ENCODE measurements around the gene SFXN5. TPM values are rescaled to one million over a fixed set of nuclear protein-coding genes. Genes with fewer than 3 reads are reported as not detected.
A peak's percentile ranks its signal among the peaks of the same experiment; 100 is the strongest.

SFXN5 gene
- total and polyA plus RNA-seq, 2 of the 4 experiments (the other 2 are of a cell fraction), result 8.6 to 17.0 TPM

GRCh38 chr2:73110168-73111072 is 38.9 kb upstream of the SFXN5 start:
- H3K36me3 ChIP-seq (ENCODE audit: control insufficient read depth, insufficient read depth, low read length), result peaks cover 2% of the 10 kb centered on the region; the same call in 1 of the 2 replicates
- H2AK9ac ChIP-seq (replicated peaks; ENCODE audit: low read depth, low read length, poor library complexity), result peak overlapping the region; percentile 84
- no peaks in the 10 kb centered on the region for H3K9me3 ChIP-seq (ENCODE audit: control insufficient read depth, insufficient read depth, low read length)
- H2BK20ac ChIP-seq (ENCODE audit: low read depth, low read length), result no peak overlapping the region
- H3K79me1 ChIP-seq (ENCODE audit: low read depth in 1 of 2, low read length in 2 of 2), result peaks cover 7 to 63% of the 10 kb centered on the region in 2 experiments; a peak in 3 of 4 replicates
- H3K4me2 ChIP-seq (ENCODE audit: low read depth, low read length), result peak overlapping the region; percentile 95
- in situ Hi-C loops (cut with MboI; ENCODE audit: low sequenced_read_pairs), result no loop called here
- no CpG with 5 or more reads among the region's 4 CpGs for WGBS, 2 experiments (ENCODE audit: extremely low coverage in 2 of 2, insufficient read length in 1 of 2)
- peak; percentile 52 for DNase-seq
- no peak overlapping the region for H4K5ac ChIP-seq (ENCODE audit: low read depth, low read length)
- peak overlapping the region; percentile 45 for H4K91ac ChIP-seq (ENCODE audit: insufficient read depth, low read depth, low read length)
- peaks cover 35% of the 10 kb centered on the region for H3K4me1 ChIP-seq (ENCODE audit: control insufficient read depth, insufficient read depth, low read length)
- H3K14ac ChIP-seq (replicated peaks; ENCODE audit: low read depth, low read length), result peak overlapping the region; percentile 62
- no peak for ATAC-seq (ENCODE audit: low read depth)
- no TSS peak for BruUV-seq (replicated peaks)
- peaks cover 49% of the 10 kb centered on the region for H3K9me1 ChIP-seq (ENCODE audit: insufficient read depth, low read length)
- H3K27ac ChIP-seq (ENCODE audit: insufficient read depth, low read length), result peak overlapping the region; percentile 90
- peak overlapping the region; percentile 72 for H2AK5ac ChIP-seq (ENCODE audit: low read depth, low read length)
- H3K18ac ChIP-seq (ENCODE audit: low read depth, low read length), result no peak overlapping the region
- no peak overlapping the region; the same call in 1 of the 2 replicates for H3K56ac ChIP-seq (ENCODE audit: extremely low read depth, insufficient read depth, low read length)
- ChIA-PET CTCF (interaction anchor here (1.1 to 1.2 kb wide), 2 partner anchors 21 to 46 kb away, joined by 3 to 4 read pairs; no protein-coding TSS in a partner anchor), POLR2A (ENCODE audit: unreplicated experiment) (no interaction called here)
- peak overlapping the region; percentile 28 for H2AFZ ChIP-seq (replicated peaks; ENCODE audit: low read length, poor library complexity)
- peaks cover 62% of the 10 kb centered on the region for H4K20me1 ChIP-seq (ENCODE audit: insufficient read depth, low read length)
- no peaks in the 10 kb centered on the region for H3K27me3 ChIP-seq (ENCODE audit: control insufficient read depth, insufficient read depth, low read length)
- H2BK15ac ChIP-seq (ENCODE audit: low read depth, low read length), result no peak overlapping the region; the same call in 2 of the 3 replicates
- TF ChIP-seq POLR2A (IDR thresholded peaks at IDR 0.05; ENCODE audit: low read depth, low read length) (no peak), RFX5 (IDR thresholded peaks at IDR 0.05; ENCODE audit: low read depth, low read length) (peak; percentile 52; the same call in 1 of the 2 replicates), BHLHE40 (IDR thresholded peaks at IDR 0.05; ENCODE audit: low read depth, low read length) (no peak), CEBPB (IDR thresholded peaks at IDR 0.05; ENCODE audit: low read depth, low read length) (no peak)
- peak overlapping the region; percentile 84; the same call in 1 of the 2 replicates for H3K23ac ChIP-seq (ENCODE audit: low read depth, low read length)
- H2BK5ac ChIP-seq (ENCODE audit: low read depth, low read length, poor library complexity, severe bottlenecking), result peak overlapping the region; percentile 81
- H3K9ac ChIP-seq (ENCODE audit: low read depth, low read length), result peak overlapping the region; percentile 95
- peak overlapping the region; percentile 95 for H3K4me3 ChIP-seq (ENCODE audit: insufficient read depth, low read depth, low read length)
- peak overlapping the region; percentile 47; the same call in 1 of the 2 replicates for H2BK120ac ChIP-seq (ENCODE audit: low read depth, low read length)
- dilution Hi-C loops (cut with HindIII; ENCODE audit: low sequenced_read_pairs, unreplicated experiment), result no loop called here
- H3K4ac ChIP-seq (ENCODE audit: low read depth, low read length), result peak overlapping the region; percentile 78
- peak overlapping the region; percentile 34 to 62; a peak in 1 of 4 replicates for H4K8ac ChIP-seq (ENCODE audit: low read depth in 2 of 2, low read length in 2 of 2)
- intact Hi-C loops (cut with micrococcal nuclease), result loop anchor here (1.0 kb wide), 1 partner anchor 21 kb away; no protein-coding TSS in a partner anchor

Data from IMR-90 (cell line).